Measurements from ENCODE around the gene GHR.

DNA sequence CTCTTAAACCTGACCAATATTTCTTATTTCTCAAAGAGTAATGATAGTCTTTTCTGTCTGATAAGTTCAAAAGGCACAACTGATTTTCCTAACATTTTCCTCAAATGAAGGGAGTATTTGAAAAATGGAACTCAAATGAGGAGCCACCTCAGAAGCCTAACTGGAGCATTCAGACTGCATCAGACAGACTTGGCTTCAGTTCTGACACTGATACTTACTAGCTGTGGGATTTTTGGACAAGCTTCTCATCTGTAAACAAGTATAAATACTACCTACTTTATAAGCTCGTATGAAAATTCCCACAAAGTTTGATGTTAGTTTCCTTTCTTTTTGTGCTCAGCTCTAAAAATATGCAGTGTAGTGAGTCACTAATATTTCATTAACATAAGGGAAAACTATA lies 225.7 kb downstream of the GHR start:
- no peak for TF ChIP-seq POLR2A (IDR thresholded peaks at IDR 0.05)
- TF ChIP-seq, protein P1, sequence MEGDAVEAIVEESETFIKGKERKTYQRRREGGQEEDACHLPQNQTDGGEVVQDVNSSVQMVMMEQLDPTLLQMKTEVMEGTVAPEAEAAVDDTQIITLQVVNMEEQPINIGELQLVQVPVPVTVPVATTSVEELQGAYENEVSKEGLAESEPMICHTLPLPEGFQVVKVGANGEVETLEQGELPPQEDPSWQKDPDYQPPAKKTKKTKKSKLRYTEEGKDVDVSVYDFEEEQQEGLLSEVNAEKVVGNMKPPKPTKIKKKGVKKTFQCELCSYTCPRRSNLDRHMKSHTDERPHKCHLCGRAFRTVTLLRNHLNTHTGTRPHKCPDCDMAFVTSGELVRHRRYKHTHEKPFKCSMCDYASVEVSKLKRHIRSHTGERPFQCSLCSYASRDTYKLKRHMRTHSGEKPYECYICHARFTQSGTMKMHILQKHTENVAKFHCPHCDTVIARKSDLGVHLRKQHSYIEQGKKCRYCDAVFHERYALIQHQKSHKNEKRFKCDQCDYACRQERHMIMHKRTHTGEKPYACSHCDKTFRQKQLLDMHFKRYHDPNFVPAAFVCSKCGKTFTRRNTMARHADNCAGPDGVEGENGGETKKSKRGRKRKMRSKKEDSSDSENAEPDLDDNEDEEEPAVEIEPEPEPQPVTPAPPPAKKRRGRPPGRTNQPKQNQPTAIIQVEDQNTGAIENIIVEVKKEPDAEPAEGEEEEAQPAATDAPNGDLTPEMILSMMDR (IDR thresholded peaks at IDR 0.05), result no peak
